CD4-positive, alpha-beta T cell treated with Interleukin-6 for 4 hours (primary cell): ENCODE measurements around the gene CD1C.
A peak's percentile ranks its signal among the peaks of the same experiment; 100 is the strongest.
"Not testable (repeated sequence)": the region's sequence is repeated elsewhere in the genome, so short reads cannot be mapped to it uniquely, and the experiment has no call there.

Source experiments
- DNase-seq: peaks from one replicate; pipeline ENCODE4 v3.0.0-alpha.2; 2020; ENCODE audit warnings: mixed read lengths

CD1C gene

GRCh38 chr1:158329300-158329699 lies 39.6 kb downstream of the CD1C start:
- no peak for DNase-seq

GRCh38 chr1:158329733-158330132 lies 40.0 kb downstream of the CD1C start:
- DNase-seq, result peak; percentile 12

- no peak for DNase-seq
Observed at GRCh38 chr1:158330391-158331105, 40.8 kb downstream of the CD1C start.

- no peak for DNase-seq
Observed at GRCh38 chr1:158331106-158331425, 41.3 kb downstream of the CD1C start.

GRCh38 chr1:158331481-158332150 lies 41.9 kb downstream of the CD1C start, which contains the start of gene CD1B:
Gene CD1B (minus strand): TSS chr1:158331531. CDS start chr1:158331423, 108 bp downstream.
- no peak for DNase-seq

- DNase-seq, result no peak
Observed at GRCh38 chr1:158333405-158334155, 43.9 kb downstream of the CD1C start.

- no peak for DNase-seq
Observed at GRCh38 chr1:158334526-158335212, 44.9 kb downstream of the CD1C start.

GRCh38 chr1:158335213-158335532 lies 45.5 kb downstream of the CD1C start:
- DNase-seq, result no peak

- not testable (repeated sequence) for DNase-seq
Observed at GRCh38 chr1:158336413-158336812, 46.7 kb downstream of the CD1C start.
